HCT116 (cell line): ENCODE results near the gene DDX18. TPM values are rescaled to one million over a fixed set of nuclear protein-coding genes. Genes with fewer than 3 reads are reported as not detected.
A peak's percentile ranks its signal among the peaks of the same experiment; 100 is the strongest.

Experiments
- ATAC-seq: fragments of 200-7000 bp; cut with Tn5 transposase; 2 replicates; pipeline ENCODE4 v1.9.1; 2020; ENCODE audit warnings: mild to moderate bottlenecking, moderate library complexity
- BruUV-seq: library from RNA; stranded (reverse); fragments of 400-500 nt; replicated peaks from 2 replicates; lab custom pipeline; 2021; lab: Mats Ljungman, UMichigan
- CTCF ChIA-PET: fragments of 300-600 bp; sonication (Branson Sonifier 250); formaldehyde crosslinking; loops from one replicate; lab custom pipeline; 2021; ENCODE audit warnings: antibody characterized with exemption; lab: Charles Lee
- POLR2A ChIA-PET: fragments of 300-600, 350-600 bp; sonication (Branson Sonifier 250); formaldehyde crosslinking; loops from one replicate; lab custom pipeline; 2021; ENCODE audit warnings: antibody characterized with exemption; lab: Charles Lee
- RAD21 ChIA-PET, 2 experiments: fragments of 300-600 bp; sonication (Branson Sonifier 250); formaldehyde crosslinking; loops; one replicate each; lab custom pipeline; 2023; ENCODE audit warnings: low total read pairs in 2 of 2; ENCODE audit not compliant: uncharacterized antibody in 2 of 2, unreplicated experiment in 2 of 2, low non-redundant PET in 1 of 2; lab: Charles Lee
- DNase-seq: peaks from one replicate; pipeline ENCODE4 v3.0.0-alpha.2; 2010; ENCODE audit warnings: low read depth, low spot score
- H2AFZ ChIP-seq: fragments of 200-600 bp; shearing (Covaris generic), sonication (generic); 2 replicates; pipeline ENCODE4 v1.6.1; 2017; ENCODE audit warnings: low read depth, mixed run types, mixed read lengths, antibody characterized with exemption, low read length; ENCODE audit not compliant: poor library complexity, severe bottlenecking
- H3K27ac ChIP-seq: 2 replicates; pipeline ENCODE4 v1.5.1; 2012; ENCODE audit warnings: low read depth, low read length
- H3K27me3 ChIP-seq: fragments of 200-600 bp; sonication (generic); 2 replicates; pipeline ENCODE4 v1.6.1; 2016; ENCODE audit warnings: mixed run types, low read length, mixed read lengths; ENCODE audit not compliant: insufficient read depth
- H3K36me3 ChIP-seq, 2 experiments: fragments of 200-500 bp in 1 of 2; fragments of 200-600 bp in 1 of 2; sonication (Bioruptor generic) in 1 of 2; sonication (generic) in 1 of 2; 2 replicates each; pipeline versions ENCODE4 v1.5.1 to v1.6.1; 2014 to 2016; ENCODE audit warnings: low read length in 2 of 2, inconsistent platforms in 1 of 2, mixed read lengths in 1 of 2, mixed run types in 1 of 2; ENCODE audit not compliant: insufficient read depth in 2 of 2, control insufficient read depth in 1 of 2
- H3K4me1 ChIP-seq, 2 experiments: fragments of 200-600 bp in 1 of 2; sonication (generic) in 1 of 2; 2 replicates each; pipeline versions ENCODE4 v1.5.1 to v1.6.1; 2012 to 2017; ENCODE audit warnings: low read length in 2 of 2, inconsistent platforms in 1 of 2, mild to moderate bottlenecking in 1 of 2, mixed read lengths in 1 of 2, mixed run types in 1 of 2, moderate library complexity in 1 of 2; ENCODE audit not compliant: insufficient read depth in 2 of 2, control insufficient read depth in 1 of 2
- H3K4me2 ChIP-seq: fragments of 200-600 bp; sonication (generic); 2 replicates; pipeline ENCODE4 v1.6.1; 2017; ENCODE audit warnings: mixed run types, low read length, mixed read lengths
- H3K4me3 ChIP-seq, 2 experiments: fragments of 200-600 bp in 1 of 2; sonication (generic) in 1 of 2; replicated peaks in 1 of 2; 2 replicates each; pipeline ENCODE4 v1.5.1; 2011 to 2016; ENCODE audit warnings: low read length in 2 of 2, control low read depth in 1 of 2, low read depth in 1 of 2, mild to moderate bottlenecking in 1 of 2, mixed read lengths in 1 of 2, mixed run types in 1 of 2
- H3K79me2 ChIP-seq: fragments of 200-600 bp; sonication (generic); 2 replicates; pipeline ENCODE4 v1.6.1; 2017; ENCODE audit warnings: mild to moderate bottlenecking, mixed run types, low read length, moderate library complexity, mixed read lengths; ENCODE audit not compliant: insufficient read depth
- H3K9ac ChIP-seq: fragments of 200-600 bp; sonication (generic); 2 replicates; pipeline ENCODE4 v1.6.1; 2016; ENCODE audit warnings: low read length, mixed read lengths
- H3K9me2 ChIP-seq: fragments of 200-600 bp; sonication (generic), shearing (Covaris generic); 2 replicates; pipeline ENCODE4 v1.6.1; 2017; ENCODE audit warnings: mixed run types, mild to moderate bottlenecking, moderate library complexity; ENCODE audit not compliant: insufficient read depth
- H3K9me3 ChIP-seq, 2 experiments: fragments of 200-500 bp in 1 of 2; fragments of 200-600 bp in 1 of 2; sonication (Bioruptor generic) in 1 of 2; sonication (generic) in 1 of 2; 2 replicates each; pipeline ENCODE4 v1.6.1; 2014 to 2017; ENCODE audit warnings: low read length in 2 of 2, mixed read lengths in 2 of 2, inconsistent platforms in 1 of 2, low read depth in 1 of 2, mild to moderate bottlenecking in 1 of 2, mixed run types in 1 of 2, moderate library complexity in 1 of 2; ENCODE audit not compliant: control insufficient read depth in 1 of 2, insufficient read depth in 1 of 2
- H4K20me1 ChIP-seq: fragments of 200-600 bp; sonication (generic), shearing (Covaris generic); 2 replicates; pipeline ENCODE4 v1.6.1; 2017; ENCODE audit warnings: mixed run types, mild to moderate bottlenecking, moderate library complexity; ENCODE audit not compliant: insufficient read depth
- CBX3 ChIP-seq: IDR thresholded peaks from 2 replicates; pipeline ENCODE4 v1.6.1; 2012; ENCODE audit warnings: low read depth
- CTCF ChIP-seq, 3 experiments: fragments of 200-600 bp in 1 of 3; sonication (generic) in 1 of 3; IDR thresholded peaks in 2 of 3; conservative IDR thresholded peaks in 1 of 3; 2 replicates each; pipeline ENCODE4 v1.5.1; 2012 to 2017; ENCODE audit warnings: low read depth in 2 of 3, low read length in 2 of 3, antibody characterized with exemption in 1 of 3, borderline replicate concordance in 1 of 3, control low read depth in 1 of 3, mild to moderate bottlenecking in 1 of 3, mixed read lengths in 1 of 3, mixed run types in 1 of 3, moderate library complexity in 1 of 3; ENCODE audit not compliant: insufficient read depth in 1 of 3
- ELF1 ChIP-seq: IDR thresholded peaks from 2 replicates; pipeline ENCODE4 v1.6.1; 2012; ENCODE audit warnings: low read depth, borderline replicate concordance
- EZH2 ChIP-seq: fragments of 200-600 bp; sonication (generic); IDR thresholded peaks from 2 replicates; pipeline ENCODE4 v1.6.1; 2017; ENCODE audit warnings: antibody characterized with exemption, mixed run types
- EZH2phosphoT487 ChIP-seq: fragments of 200-600 bp; IDR thresholded peaks from 2 replicates; pipeline ENCODE4 v1.6.1; 2018; ENCODE audit warnings: antibody characterized with exemption, borderline replicate concordance
- FOSL1 ChIP-seq: IDR thresholded peaks from 2 replicates; pipeline ENCODE4 v1.6.1; 2012; ENCODE audit warnings: low read depth
- JUND ChIP-seq: IDR thresholded peaks from 2 replicates; pipeline ENCODE4 v1.6.1; 2012
- POLR2A ChIP-seq: IDR thresholded peaks from 2 replicates; pipeline ENCODE4 v1.7.0; 2011; ENCODE audit warnings: borderline replicate concordance; ENCODE audit not compliant: insufficient read depth, insufficient read length; ENCODE audit errors: extremely low read depth
- POLR2AphosphoS5 ChIP-seq: IDR thresholded peaks from 2 replicates; pipeline ENCODE4 v1.6.1; 2011; ENCODE audit warnings: mild to moderate bottlenecking, low read depth, low read length, moderate library complexity
- SP1 ChIP-seq: IDR thresholded peaks from 2 replicates; pipeline ENCODE4 v1.6.1; 2012; ENCODE audit warnings: low read depth
- TCF7L2 ChIP-seq: IDR thresholded peaks from 2 replicates; pipeline ENCODE4 v1.7.0; 2011; ENCODE audit warnings: borderline replicate concordance, inconsistent platforms; ENCODE audit not compliant: insufficient read depth, insufficient read length; ENCODE audit errors: extremely low read depth
- ZNF274 ChIP-seq: fragments of 200-500 bp; sonication (Bioruptor generic); IDR thresholded peaks from 2 replicates; pipeline ENCODE4 v1.6.1; 2014; ENCODE audit warnings: mild to moderate bottlenecking, low read depth, low read length, inconsistent platforms
- intact Hi-C: fragments of 100-400 bp; cut with micrococcal nuclease; formaldehyde crosslinking; loops from 2 replicates; pipeline ENCODE4 v1.10.0; 2022
- total RNA-seq: library from RNA; stranded (reverse); gene quantifications from one replicate; pipeline ENCODE4 v1.2.1, GENCODE V29; 2021; ENCODE audit not compliant: unreplicated experiment

The DDX18 gene
- total RNA-seq, 1 experiment from 2014 or later: 99.7 TPM

GRCh38 chr2:117814417-117815264 lies at the start of gene DDX18 (continued):
- TF ChIP-seq CTCF (IDR thresholded peaks at IDR 0.05 in 2 of 3, conservative IDR thresholded peaks at IDR 0.05 in 1 of 3; ENCODE audit: borderline replicate concordance in 1 of 3, insufficient read depth in 1 of 3, low read depth in 2 of 3, low read length in 2 of 3) (peak; percentile 99 to 100 (median 100)), ELF1 (peak; percentile 61; the same call in 1 of the 2 replicates), TCF7L2 (no peak), EZH2phosphoT487 (no peak), JUND (no peak), SP1 (peak; percentile 70), FOSL1 (no peak), POLR2AphosphoS5 (peak; percentile 87)

- intact Hi-C loops: loop anchor here (5.0 kb wide), 1 partner anchor 298 kb away; no protein-coding TSS in a partner anchor
Observed at GRCh38 chr2:117770730-117771129, 43.8 kb upstream of the DDX18 start.

More at GRCh38 chr2:117770730-117771129, 43.8 kb upstream of the DDX18 start:
- TF ChIP-seq POLR2A (no peak), EZH2 (no peak), CBX3 (no peak), ELF1 (no peak), ZNF274 (no peak), CTCF (IDR thresholded peaks at IDR 0.05 in 2 of 3, conservative IDR thresholded peaks at IDR 0.05 in 1 of 3; ENCODE audit: borderline replicate concordance in 1 of 3, insufficient read depth in 1 of 3, low read depth in 2 of 3, low read length in 2 of 3) (no peak)
- TF ChIP-seq, all 23 proteins: peak for 0
- DNase-seq (no peak), ATAC-seq (no peak)
- ChIA-PET POLR2A (no interaction called here), RAD21 (no interaction called here), CTCF (no interaction called here)
- Histone ChIP-seq H3K27ac (no peak overlapping the region), H3K27me3 (no peaks in the 10 kb centered on the region), H3K9me3 (no peaks in the 10 kb centered on the region), H3K4me2 (no peak overlapping the region), H3K4me3 (no peak overlapping the region), H3K79me2 (no peaks in the 10 kb centered on the region), H2AFZ (no peak overlapping the region), H3K4me1 (no peaks in the 10 kb centered on the region), H3K9ac (no peak overlapping the region), H3K36me3 (no peaks in the 10 kb centered on the region), H3K9me2 (no peaks in the 10 kb centered on the region), H4K20me1 (no peaks in the 10 kb centered on the region)
- BruUV-seq: no TSS peak
